Hippocampal formation (tissue), 2 donors: ENCODE data around the gene ONECUT2.
A peak's percentile ranks its signal among the peaks of the same experiment; 100 is the strongest.
"Not testable (repeated sequence)": the region's sequence is repeated elsewhere in the genome, so short reads cannot be mapped to it uniquely, and the experiment has no call there.

Source experiments
- DNase-seq, 2 donors: peaks; one replicate each; lab custom pipeline; 2025; lab: John Stamatoyannopoulos, UW

Gene ONECUT2

DNA sequence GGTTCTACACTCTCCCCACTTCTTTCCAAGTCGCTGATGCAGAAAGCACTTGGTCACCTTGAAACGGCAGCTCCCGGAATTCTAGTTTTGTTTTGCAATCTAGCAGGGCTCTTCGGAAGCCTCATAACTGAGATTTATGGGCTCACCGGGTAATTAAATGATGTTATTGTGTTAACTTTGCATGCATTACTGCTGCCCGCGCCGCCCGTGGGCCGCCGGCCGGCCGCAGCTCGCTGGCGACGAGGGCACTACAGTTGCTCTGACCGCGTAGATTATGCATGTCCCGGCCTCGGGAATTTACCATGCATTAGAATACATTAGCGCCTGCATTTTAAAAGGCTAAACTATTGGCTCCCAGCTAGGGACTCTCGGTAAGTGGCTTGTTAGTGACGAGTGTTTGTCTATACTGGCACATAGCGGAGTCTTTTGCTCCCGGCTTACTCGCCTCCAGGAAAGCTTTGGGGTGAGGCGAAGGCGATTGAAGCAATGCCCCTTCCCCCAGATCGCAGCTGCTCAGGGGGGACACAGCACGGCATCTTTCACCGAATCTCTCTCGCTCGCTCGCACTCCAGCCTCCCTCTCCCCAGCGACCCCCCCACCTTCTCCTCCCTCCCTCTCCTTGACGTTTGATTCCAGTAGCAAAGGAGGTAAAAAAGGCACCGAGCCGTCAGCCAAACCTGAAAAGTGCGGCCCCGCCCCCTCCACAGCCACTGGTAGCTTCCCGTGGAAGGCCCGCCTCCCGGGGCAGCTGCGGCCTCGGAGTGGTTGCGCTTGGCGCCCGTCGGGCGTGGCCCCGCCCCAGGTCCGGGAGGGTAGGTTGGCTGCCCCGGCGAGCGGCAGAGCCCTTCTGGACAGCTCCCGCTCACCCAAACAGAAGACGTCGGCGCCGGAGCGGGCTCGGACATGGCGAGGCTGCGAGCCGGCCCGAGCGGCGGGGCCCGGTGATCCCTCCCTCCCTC, at the start of gene ONECUT2:
Gene ONECUT2, plus strand, starts transcription at position 839 of the 959 bp plus-strand sequence. CDS start 343 bp downstream, outside the sequence.
- peak; percentile 72 to 81 for DNase-seq

DNA sequence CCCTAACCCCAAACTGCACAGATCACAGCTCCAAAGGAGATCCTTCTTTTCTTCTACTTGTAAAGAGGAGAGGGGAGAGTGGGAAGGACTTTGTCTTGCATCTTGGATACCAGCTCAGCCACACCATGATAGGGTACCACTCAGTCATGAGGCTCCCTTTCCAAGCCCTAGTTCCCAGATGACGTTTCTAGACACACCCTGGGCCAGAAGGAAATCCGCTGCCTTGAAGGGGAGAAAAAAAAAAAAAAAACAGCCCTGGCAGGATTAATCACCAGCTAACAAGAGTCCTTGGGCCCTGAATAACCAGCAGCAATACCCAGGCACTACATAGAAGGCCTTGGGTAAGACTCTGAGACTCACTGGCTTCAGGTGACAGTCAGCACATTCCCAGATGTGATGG, 45.9 kb upstream of the ONECUT2 start:
- DNase-seq = no peak

- DNase-seq = no peak
Measured at GRCh38 chr18:57390044-57390443, 45.1 kb upstream of the ONECUT2 start.

GRCh38 chr18:57394749-57395148, 40.4 kb upstream of the ONECUT2 start:
- not testable (repeated sequence) for DNase-seq

- not testable (repeated sequence) for DNase-seq
Measured at GRCh38 chr18:57396831-57397230, 38.3 kb upstream of the ONECUT2 start.

DNA sequence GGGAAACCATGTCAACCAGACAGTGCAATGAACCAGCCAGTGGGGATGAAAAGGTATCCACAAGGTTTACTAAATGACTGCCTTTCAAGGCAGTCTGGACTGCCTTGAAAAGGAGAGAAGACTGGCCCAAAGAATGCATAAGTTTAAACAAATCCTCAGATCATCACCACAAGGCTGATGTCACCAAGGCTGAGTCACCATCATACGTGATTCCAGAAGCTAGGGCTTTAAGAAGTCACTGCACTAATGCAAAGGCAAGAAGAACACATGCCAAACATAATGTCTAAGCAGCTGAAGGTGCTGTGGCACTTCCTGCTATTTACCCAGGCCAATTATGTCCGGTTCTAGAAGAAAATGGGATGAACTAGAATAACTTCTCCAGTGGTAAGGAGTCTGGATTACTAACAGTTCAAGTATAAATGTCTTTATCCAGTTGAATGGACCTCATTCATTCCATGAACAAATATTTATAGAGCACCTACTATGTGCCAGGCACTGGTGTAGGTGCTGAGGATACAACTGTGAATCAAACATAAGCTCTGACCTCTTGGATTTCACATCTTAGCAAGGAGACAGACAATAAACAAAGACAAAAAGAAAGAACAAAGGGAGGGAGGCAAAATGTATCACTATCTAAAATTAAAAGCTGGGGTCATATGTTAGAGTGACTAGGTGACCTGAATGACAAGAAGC, 37.6 kb upstream of the ONECUT2 start:
- no peak for DNase-seq

DNA sequence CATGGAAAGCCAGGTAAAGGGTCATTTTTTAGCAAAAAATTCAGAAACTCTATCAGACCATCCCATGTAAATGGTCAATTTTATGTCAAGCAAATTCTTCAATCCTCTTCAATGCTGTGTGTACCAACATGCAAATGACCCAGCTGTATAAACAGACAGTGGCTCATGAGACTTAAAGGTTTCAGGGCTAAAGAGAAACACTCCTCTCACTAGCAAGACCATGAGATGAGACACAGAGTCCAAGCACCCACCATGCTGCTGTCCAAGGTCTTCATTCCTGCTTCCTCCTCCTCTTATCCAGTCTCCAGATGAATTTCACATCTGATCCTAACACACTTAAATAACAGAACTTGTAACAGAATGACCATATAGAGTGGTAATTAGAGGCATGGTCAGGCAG, 30.8 kb upstream of the ONECUT2 start:
- DNase-seq = no peak

DNA sequence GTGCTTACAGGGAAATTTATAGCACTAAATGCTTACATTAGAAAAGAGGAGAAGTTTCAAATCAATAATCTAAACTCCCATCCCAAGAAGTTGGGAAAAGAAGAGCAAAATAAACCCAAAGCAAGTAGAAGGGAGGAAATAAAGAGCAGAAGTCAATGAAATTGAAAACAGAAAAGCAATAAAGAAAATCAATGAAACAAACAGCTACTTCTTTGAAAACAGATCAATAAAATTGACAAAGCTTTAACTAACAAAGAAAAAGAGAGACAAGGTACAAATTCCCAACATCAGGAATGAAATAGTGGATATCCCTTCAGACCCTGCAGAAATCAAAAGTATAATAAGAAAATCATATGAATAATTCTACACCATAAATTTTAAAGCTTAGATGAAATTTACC, 25.5 kb upstream of the ONECUT2 start:
- DNase-seq = no peak

GRCh38 chr18:57410749-57411148, 24.4 kb upstream of the ONECUT2 start:
- DNase-seq = no peak

- DNase-seq = no peak
Measured at GRCh38 chr18:57416542-57416941, 18.6 kb upstream of the ONECUT2 start.

GRCh38 chr18:57422313-57422872, 12.8 kb upstream of the ONECUT2 start:
- no peak for DNase-seq

GRCh38 chr18:57423821-57424220, 11.4 kb upstream of the ONECUT2 start:
- DNase-seq = no peak

GRCh38 chr18:57425096-57425495, 10.1 kb upstream of the ONECUT2 start:
- no peak for DNase-seq

DNA sequence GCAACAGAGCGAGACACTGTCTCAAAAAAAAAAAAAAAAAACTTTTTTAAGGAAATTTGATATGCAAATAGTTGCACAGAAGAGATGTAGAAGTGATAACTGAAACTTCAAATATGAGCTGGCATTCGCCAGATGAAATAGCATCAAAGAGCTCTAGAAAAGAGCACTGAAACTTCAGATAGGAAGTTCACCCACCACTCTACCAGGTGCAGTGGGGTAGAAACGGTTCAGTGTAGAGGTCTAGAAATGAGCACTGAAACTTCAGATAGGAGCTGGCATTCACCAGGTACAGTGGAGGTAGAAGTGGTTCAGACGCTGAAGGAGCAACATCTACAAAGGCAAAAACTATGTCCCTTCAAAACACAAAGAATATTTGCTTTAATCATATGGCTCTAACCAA, 9.0 kb upstream of the ONECUT2 start:
- DNase-seq = no peak

GRCh38 chr18:57427429-57428201, 7.6 kb upstream of the ONECUT2 start:
- no peak for DNase-seq

DNA sequence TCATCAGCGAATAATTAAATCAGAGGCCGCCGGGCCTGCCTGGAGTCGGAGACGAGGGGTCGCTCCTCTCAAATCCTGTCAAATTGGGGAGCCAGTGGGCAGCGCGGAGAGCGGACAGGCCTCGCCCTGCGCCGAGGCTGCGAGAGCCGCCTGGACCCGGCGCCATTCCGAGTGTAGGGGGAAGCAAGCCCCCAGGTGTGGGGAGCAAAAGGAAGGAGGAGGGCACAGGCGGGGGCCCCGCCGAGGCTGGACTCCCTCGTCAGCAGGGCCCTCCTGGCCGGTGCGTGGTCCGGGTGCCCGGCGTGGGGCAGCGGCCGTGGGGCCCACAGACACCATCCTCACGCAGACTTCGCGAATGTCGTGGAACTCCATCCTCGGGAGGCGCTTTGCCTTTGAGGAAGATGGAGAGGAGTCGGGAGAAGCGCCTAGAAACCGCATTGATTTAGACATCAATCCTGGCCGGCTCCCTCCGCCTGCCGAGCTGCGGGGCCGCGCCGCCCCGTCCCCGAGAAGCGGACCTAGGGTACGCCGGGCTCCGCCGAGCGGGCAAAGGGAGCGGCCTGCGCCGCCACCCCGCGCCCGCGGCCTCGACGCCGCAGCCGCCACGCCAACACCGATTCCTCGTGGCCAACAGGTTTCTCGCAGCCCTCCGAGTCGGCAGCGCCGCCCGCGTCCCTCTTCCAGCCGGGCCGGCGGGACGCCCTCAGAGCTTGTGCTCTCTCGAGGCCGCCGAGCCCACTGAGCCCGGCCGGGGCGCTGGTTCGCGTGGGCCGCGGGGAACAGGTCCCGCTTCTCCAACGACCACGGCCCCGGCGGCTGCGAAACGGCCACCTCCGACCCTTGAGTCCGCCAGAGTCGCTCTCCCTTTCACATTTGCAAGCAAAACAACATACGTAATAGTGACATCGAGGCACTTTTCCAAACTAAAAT, 6.7 kb upstream of the ONECUT2 start:
- DNase-seq = no peak

DNA sequence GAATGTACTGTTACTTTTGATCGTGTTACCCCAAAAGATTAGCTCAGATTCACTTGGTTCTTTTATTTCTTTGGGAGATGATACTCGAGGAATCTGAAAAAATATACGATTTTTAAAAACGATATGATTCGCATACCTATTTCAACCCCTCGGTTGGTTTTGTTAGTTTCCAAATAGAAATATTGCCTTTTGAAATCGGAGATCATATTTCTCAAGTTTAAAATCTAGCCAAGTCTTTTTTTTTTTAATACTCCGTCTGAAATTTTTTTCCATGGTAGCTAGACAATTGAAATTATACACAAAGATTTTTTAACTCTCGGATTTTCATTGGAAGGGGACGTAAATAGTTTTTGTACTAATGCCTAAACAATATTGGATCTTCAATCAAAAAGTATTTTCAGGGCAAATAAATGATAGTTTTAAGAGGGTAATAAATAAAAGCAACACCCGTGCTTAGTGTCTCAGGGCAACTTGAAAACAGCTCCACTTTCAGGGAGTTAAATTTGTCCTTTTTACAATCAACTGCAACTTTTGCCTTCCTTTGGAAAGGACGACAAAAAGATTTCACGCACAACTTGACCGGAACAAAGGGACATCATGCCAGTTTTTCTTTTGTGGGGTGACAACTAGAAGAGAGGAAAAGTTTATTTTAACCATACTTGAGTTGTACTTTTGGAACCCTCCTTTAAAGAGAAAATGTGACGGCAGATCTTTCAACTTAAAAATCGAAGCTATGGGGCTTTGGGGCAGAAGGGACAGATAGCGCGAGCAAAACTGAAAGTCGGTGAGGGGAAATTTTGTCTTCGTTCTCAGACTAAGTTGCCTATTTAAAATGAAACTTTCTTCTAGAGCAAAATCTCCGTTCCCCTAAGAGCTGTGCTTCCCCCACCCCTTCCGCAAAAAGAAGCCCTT, 5.8 kb upstream of the ONECUT2 start:
- DNase-seq = no peak

DNA sequence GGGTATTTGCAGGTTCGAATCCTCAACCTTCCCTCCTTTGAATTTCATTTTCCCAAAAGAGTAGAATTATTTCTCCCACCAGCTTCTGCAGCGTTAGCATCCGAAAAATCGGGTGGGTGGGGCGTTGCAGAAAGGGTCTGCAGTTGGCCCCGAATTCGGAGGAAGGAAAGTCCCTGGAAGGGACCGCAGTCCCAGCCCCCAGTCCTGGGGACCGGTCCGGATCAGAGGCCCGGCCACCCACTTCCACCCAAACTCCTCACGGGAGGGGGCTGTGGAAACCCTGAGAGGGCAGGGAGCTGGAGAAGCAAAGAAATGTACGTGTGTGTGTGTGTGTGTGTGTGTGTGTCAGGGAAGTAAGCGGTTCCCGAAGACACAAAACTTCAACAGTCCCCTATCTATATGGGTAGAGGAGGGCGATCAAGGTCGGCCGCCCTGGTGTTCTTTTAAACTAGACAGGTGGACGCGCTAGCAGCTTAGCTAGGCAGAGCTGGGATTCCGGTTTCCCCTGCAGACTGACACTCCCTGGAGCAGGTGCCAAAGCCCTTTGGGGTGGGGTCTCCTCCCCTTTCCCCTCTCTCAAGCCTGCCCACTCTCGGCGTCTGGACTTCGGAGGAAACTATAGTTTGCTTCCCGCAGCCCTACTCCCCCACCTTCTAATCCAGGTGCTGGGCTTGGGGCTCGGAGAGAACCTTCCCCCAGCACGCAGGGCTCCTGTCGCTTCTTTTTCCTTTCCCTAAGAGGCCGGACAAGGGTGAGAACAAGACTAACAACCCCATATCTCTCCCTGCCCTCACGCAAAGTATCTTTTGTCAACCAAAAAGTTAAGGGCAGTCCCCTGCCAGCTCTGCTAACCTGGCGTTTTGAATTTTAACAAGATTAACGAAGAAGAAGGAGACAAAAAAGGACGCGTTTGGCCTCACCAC, 4.8 kb upstream of the ONECUT2 start:
- DNase-seq = no peak

DNA sequence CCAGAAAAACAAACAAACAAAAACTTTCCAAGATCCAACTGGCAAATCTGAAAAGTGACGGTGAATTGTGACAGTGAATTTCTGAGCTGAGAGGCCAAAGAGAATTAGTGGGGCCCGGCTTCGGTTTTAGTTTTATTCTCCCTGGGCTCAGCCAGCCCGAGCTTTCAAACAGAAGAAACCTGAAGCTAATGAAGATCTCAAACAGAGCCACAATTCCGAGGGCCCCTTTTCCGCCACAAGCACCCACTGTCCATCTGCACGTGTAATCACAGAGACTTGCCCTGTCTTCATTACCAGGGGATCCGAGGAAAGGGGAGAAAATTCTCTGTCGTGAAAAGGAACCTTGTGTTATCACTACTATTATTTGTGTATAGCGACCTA, 4.2 kb upstream of the ONECUT2 start:
- no peak for DNase-seq
